DOHH2 (cell line): Measurements from ENCODE around the gene PTPN2.
"Not testable (repeated sequence)": the region's sequence is repeated elsewhere in the genome, so short reads cannot be mapped to it uniquely, and the experiment has no call there.

Source experiments
- EZH2phosphoT487 ChIP-seq: fragments of 200-600 bp; sonication (generic); IDR thresholded peaks from 2 replicates; pipeline ENCODE4 v1.6.1; 2017; ENCODE audit warnings: borderline replicate concordance, mild to moderate bottlenecking, antibody characterized with exemption, low read length, moderate library complexity, mixed read lengths
- TF ChIP-seq, protein P1 (sequence below): fragments of 200-600 bp; sonication (generic); IDR thresholded peaks from one replicate; pipeline ENCODE4 v1.5.1; 2014; ENCODE audit warnings: antibody characterized with exemption, mild to moderate bottlenecking, low read depth, low read length; ENCODE audit not compliant: poor library complexity, severe bottlenecking

DNA sequence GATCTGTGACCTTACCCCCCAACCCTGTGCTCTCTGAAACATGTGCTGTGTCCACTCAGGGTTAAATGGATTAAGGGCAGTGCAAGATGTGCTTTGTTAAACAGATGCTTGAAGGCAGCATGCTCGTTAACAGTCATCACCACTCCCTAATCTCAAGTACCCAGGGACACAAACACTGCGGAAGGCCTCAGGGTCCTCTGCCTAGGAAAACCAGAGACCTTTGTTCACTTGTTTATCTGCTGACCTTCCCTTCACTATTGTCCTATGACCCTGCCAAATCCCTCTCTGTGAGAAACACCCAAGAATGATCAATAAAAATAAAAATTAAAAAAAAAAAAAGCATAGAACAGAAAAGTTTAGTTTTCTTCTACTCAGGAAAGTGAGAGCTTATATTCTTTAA is 9.0 kb downstream of the PTPN2 start:
- TF ChIP-seq, protein P1, sequence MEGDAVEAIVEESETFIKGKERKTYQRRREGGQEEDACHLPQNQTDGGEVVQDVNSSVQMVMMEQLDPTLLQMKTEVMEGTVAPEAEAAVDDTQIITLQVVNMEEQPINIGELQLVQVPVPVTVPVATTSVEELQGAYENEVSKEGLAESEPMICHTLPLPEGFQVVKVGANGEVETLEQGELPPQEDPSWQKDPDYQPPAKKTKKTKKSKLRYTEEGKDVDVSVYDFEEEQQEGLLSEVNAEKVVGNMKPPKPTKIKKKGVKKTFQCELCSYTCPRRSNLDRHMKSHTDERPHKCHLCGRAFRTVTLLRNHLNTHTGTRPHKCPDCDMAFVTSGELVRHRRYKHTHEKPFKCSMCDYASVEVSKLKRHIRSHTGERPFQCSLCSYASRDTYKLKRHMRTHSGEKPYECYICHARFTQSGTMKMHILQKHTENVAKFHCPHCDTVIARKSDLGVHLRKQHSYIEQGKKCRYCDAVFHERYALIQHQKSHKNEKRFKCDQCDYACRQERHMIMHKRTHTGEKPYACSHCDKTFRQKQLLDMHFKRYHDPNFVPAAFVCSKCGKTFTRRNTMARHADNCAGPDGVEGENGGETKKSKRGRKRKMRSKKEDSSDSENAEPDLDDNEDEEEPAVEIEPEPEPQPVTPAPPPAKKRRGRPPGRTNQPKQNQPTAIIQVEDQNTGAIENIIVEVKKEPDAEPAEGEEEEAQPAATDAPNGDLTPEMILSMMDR, result not testable (repeated sequence)
- TF ChIP-seq EZH2phosphoT487, result not testable (repeated sequence)
